ENCODE measurements around the gene RYR2. TPM values are rescaled to one million over a fixed set of nuclear protein-coding genes. Genes with fewer than 3 reads are reported as not detected.

Gene RYR2
- total RNA-seq, 1 experiment from 2014 or later, result 0.03 TPM

GRCh38 chr1:237566581-237566980 lies 524.6 kb downstream of the RYR2 start:
- H3K4me1 ChIP-seq (ENCODE audit: control insufficient read depth, insufficient read depth, low read length), result no peaks in the 10 kb centered on the region
- TF ChIP-seq CTCF (IDR thresholded peaks at IDR 0.05), result no peak
- TF ChIP-seq POLR2AphosphoS5 (IDR thresholded peaks at IDR 0.05; ENCODE audit: low read depth, low read length), result no peak
- no peak for TF ChIP-seq SIN3A (IDR thresholded peaks at IDR 0.05; ENCODE audit: borderline replicate concordance, insufficient read depth, low read depth, low read length)
- no peak for TF ChIP-seq REST (IDR thresholded peaks at IDR 0.05; ENCODE audit: insufficient read depth in 1 of 2, low read depth in 2 of 2, low read length in 1 of 2)
- no peak for TF ChIP-seq TCF7L2 (IDR thresholded peaks at IDR 0.05; ENCODE audit: low read depth, low read length)
- BruUV-seq (replicated peaks), result no TSS peak
- H3K9me3 ChIP-seq (ENCODE audit: control insufficient read depth, insufficient read depth, low read depth, low read length), result no peaks in the 10 kb centered on the region
- ChIA-PET POLR2A (no interaction called here), CTCF (interaction anchor here (0.7 kb wide), 1 partner anchor 775 kb away, joined by 3 read pairs; no protein-coding TSS in a partner anchor)
- no peak overlapping the region for H3K4me3 ChIP-seq (ENCODE audit: low read depth in 2 of 2, low read length in 2 of 2)
- H3K27me3 ChIP-seq (ENCODE audit: control insufficient read depth, insufficient read depth, low read length), result no peaks in the 10 kb centered on the region
- in situ Hi-C loops (cut with HindIII; ENCODE audit: low pct_unique_long_range_greater_than_20kb, low sequenced_read_pairs) (no loop called here), intact Hi-C loops (cut with micrococcal nuclease; ENCODE audit: unreplicated experiment) (loop anchor here (10.0 kb wide), 1 partner anchor 802 kb away; no protein-coding TSS in a partner anchor)
- ATAC-seq, result no peak
- no peaks in the 10 kb centered on the region for H3K36me3 ChIP-seq (ENCODE audit: control insufficient read depth, insufficient read depth, low read length)
- no peak for DNase-seq (ENCODE audit: low read depth, low spot score)
- no peak overlapping the region for H3K27ac ChIP-seq (ENCODE audit: low read length)

- TF ChIP-seq CTCF (IDR thresholded peaks at IDR 0.05) (no peak), REST (IDR thresholded peaks at IDR 0.05; ENCODE audit: insufficient read depth in 1 of 2, low read depth in 2 of 2, low read length in 1 of 2) (no peak)
- BruUV-seq (replicated peaks), result no TSS peak
- Histone ChIP-seq H3K4me1 (ENCODE audit: control insufficient read depth, insufficient read depth, low read length) (no peaks in the 10 kb centered on the region), H3K4me3 (ENCODE audit: low read depth in 2 of 2, low read length in 2 of 2) (no peak overlapping the region), H3K27me3 (ENCODE audit: control insufficient read depth, insufficient read depth, low read length) (no peaks in the 10 kb centered on the region), H3K36me3 (ENCODE audit: control insufficient read depth, insufficient read depth, low read length) (no peaks in the 10 kb centered on the region), H3K27ac (ENCODE audit: low read length) (no peak overlapping the region), H3K9me3 (ENCODE audit: control insufficient read depth, insufficient read depth, low read depth, low read length) (no peaks in the 10 kb centered on the region)
- in situ Hi-C loops (cut with HindIII; ENCODE audit: low pct_unique_long_range_greater_than_20kb, low sequenced_read_pairs), result no loop called here
- CTCF ChIA-PET, result no interaction called here
- POLR2A ChIA-PET, result interaction anchor here (0.6 kb wide), 1 partner anchor 11 kb away, joined by 4 read pairs; no protein-coding TSS in a partner anchor
- ATAC-seq (no peak), DNase-seq (ENCODE audit: low read depth, low spot score) (no peak)
- intact Hi-C loops (cut with micrococcal nuclease; ENCODE audit: unreplicated experiment), result loop anchor here (10.0 kb wide), 1 partner anchor 804 kb away; no protein-coding TSS in a partner anchor
These were observed 527.0 kb downstream of the RYR2 start for GRCh38 chr1:237568955-237569354.

All from Panc1 (cell line).